ENCODE data around the gene CAMKV. TPM values are rescaled to one million over a fixed set of nuclear protein-coding genes. Genes with fewer than 3 reads are reported as not detected.
A peak's percentile ranks its signal among the peaks of the same experiment; 100 is the strongest.
"Not testable (repeated sequence)": the region's sequence is repeated elsewhere in the genome, so short reads cannot be mapped to it uniquely, and the experiment has no call there.

Gene CAMKV
- not detected in 2 replicates for total RNA-seq (2012; rRNA removed)

- Histone ChIP-seq H3K4me3 (ENCODE audit: low read length) (no peak within 1 kb of the TSS), H3K36me3 (ENCODE audit: insufficient read depth, low read length) (no peaks in the 10 kb centered on the region), H3K27me3 (ENCODE audit: control insufficient read depth, insufficient read depth, low read length) (peaks cover 78% of the 10 kb centered on the region), H3K9me3 (replicated peaks; ENCODE audit: low read length) (no peaks in the 10 kb centered on the region), H3K4me1 (ENCODE audit: control insufficient read depth, insufficient read depth, low read length) (peaks cover 7% of the 10 kb centered on the region), H3K4me2 (ENCODE audit: low read length) (peak within 1 kb of the TSS; percentile 62), H3K9ac (ENCODE audit: low read depth, low read length) (no peak within 1 kb of the TSS)
Measured at GRCh38 chr3:49869525-49870126, at the start of gene CAMKV. CAMKV (minus strand) TSS chr3:49869906; CDS start chr3:49862388, 7,518 bp downstream.

- H3K4me3 ChIP-seq (ENCODE audit: low read length); H3K4me2 ChIP-seq (ENCODE audit: low read length); H3K36me3 ChIP-seq (ENCODE audit: insufficient read depth, low read length); H3K9ac ChIP-seq (ENCODE audit: low read depth, low read length); H3K4me1 ChIP-seq (ENCODE audit: control insufficient read depth, insufficient read depth, low read length); H3K9me3 ChIP-seq (replicated peaks; ENCODE audit: low read length); H3K27me3 ChIP-seq (ENCODE audit: control insufficient read depth, insufficient read depth, low read length): not testable (repeated sequence)
Measured at GRCh38 chr3:49917806-49918590, 48.3 kb upstream of the CAMKV start.

DNA sequence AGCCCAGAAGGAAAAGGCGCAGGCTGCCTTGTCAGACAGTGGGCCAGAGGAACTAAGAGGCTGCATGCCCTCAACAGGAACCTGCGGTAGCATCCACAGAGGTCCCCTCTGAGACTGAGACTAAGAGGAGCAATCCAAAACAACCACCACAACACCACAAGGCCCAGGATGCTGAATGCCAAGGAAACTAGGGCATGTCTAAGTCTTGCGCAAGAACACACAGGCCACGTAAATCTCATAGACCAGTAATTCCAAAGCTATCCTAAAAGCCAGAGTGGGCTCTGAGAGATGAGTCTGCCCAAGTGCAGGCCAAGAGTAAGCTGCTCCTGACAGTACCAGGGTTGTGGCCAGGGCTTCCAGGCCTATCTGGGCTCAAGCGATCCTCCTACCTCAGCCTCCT is 47.0 kb upstream of the CAMKV start:
- H3K9me3 ChIP-seq (replicated peaks; ENCODE audit: low read length): no peaks in the 10 kb centered on the region
- no peak overlapping the region for H3K4me2 ChIP-seq (ENCODE audit: low read length)
- H3K9ac ChIP-seq (ENCODE audit: low read depth, low read length): no peak overlapping the region
- no peaks in the 10 kb centered on the region for H3K4me1 ChIP-seq (ENCODE audit: control insufficient read depth, insufficient read depth, low read length)
- H3K27me3 ChIP-seq (ENCODE audit: control insufficient read depth, insufficient read depth, low read length): no peaks in the 10 kb centered on the region
- no peak overlapping the region for H3K4me3 ChIP-seq (ENCODE audit: low read length)
- peaks cover 7% of the 10 kb centered on the region for H3K36me3 ChIP-seq (ENCODE audit: insufficient read depth, low read length)

GRCh38 chr3:49914906-49915305 is 45.2 kb upstream of the CAMKV start:
- H3K4me2 ChIP-seq (ENCODE audit: low read length): no peak overlapping the region
- no peak overlapping the region for H3K4me3 ChIP-seq (ENCODE audit: low read length)
- no peaks in the 10 kb centered on the region for H3K4me1 ChIP-seq (ENCODE audit: control insufficient read depth, insufficient read depth, low read length)
- no peaks in the 10 kb centered on the region for H3K27me3 ChIP-seq (ENCODE audit: control insufficient read depth, insufficient read depth, low read length)
- peaks cover 19% of the 10 kb centered on the region for H3K36me3 ChIP-seq (ENCODE audit: insufficient read depth, low read length)
- no peak overlapping the region for H3K9ac ChIP-seq (ENCODE audit: low read depth, low read length)
- H3K9me3 ChIP-seq (replicated peaks; ENCODE audit: low read length): no peaks in the 10 kb centered on the region

DNA sequence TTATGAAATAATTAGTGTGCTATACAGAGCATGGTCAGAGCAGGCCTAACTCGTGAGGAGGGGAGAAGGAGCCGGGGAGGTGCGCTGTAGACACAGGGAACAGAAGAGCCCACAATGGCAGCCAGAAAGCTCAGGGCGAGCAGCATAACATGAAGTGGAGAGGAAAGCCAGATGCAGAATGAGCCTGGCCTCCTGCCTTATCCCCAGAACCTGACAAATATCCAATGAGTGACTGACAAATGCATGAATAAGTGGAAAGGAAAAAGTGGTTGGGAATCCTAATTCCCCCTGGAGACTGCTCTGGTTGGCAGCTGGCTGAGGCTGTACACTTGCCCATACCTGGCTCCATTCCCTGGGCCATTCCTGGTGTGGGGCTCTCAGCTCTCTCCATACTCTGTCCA is 43.2 kb upstream of the CAMKV start:
- Histone ChIP-seq H3K4me3 (ENCODE audit: low read length) (no peak overlapping the region), H3K27me3 (ENCODE audit: control insufficient read depth, insufficient read depth, low read length) (no peaks in the 10 kb centered on the region), H3K9me3 (replicated peaks; ENCODE audit: low read length) (no peaks in the 10 kb centered on the region), H3K4me1 (ENCODE audit: control insufficient read depth, insufficient read depth, low read length) (no peaks in the 10 kb centered on the region), H3K9ac (ENCODE audit: low read depth, low read length) (no peak overlapping the region), H3K4me2 (ENCODE audit: low read length) (no peak overlapping the region), H3K36me3 (ENCODE audit: insufficient read depth, low read length) (peaks cover 28% of the 10 kb centered on the region)

GRCh38 chr3:49911611-49912010 is 41.9 kb upstream of the CAMKV start:
- Histone ChIP-seq H3K36me3 (ENCODE audit: insufficient read depth, low read length) (peaks cover 28% of the 10 kb centered on the region), H3K27me3 (ENCODE audit: control insufficient read depth, insufficient read depth, low read length) (no peaks in the 10 kb centered on the region), H3K9me3 (replicated peaks; ENCODE audit: low read length) (no peaks in the 10 kb centered on the region), H3K4me3 (ENCODE audit: low read length) (no peak overlapping the region), H3K9ac (ENCODE audit: low read depth, low read length) (no peak overlapping the region), H3K4me1 (ENCODE audit: control insufficient read depth, insufficient read depth, low read length) (peaks cover under 1% of the 10 kb centered on the region), H3K4me2 (ENCODE audit: low read length) (no peak overlapping the region)

GRCh38 chr3:49911124-49911420 is 41.4 kb upstream of the CAMKV start:
- Histone ChIP-seq H3K4me2 (ENCODE audit: low read length) (no peak overlapping the region), H3K4me3 (ENCODE audit: low read length) (no peak overlapping the region), H3K9me3 (replicated peaks; ENCODE audit: low read length) (no peaks in the 10 kb centered on the region), H3K27me3 (ENCODE audit: control insufficient read depth, insufficient read depth, low read length) (no peaks in the 10 kb centered on the region), H3K36me3 (ENCODE audit: insufficient read depth, low read length) (peaks cover 28% of the 10 kb centered on the region), H3K9ac (ENCODE audit: low read depth, low read length) (no peak overlapping the region), H3K4me1 (ENCODE audit: control insufficient read depth, insufficient read depth, low read length) (peaks cover 6% of the 10 kb centered on the region)

GRCh38 chr3:49910409-49911123 is 40.9 kb upstream of the CAMKV start:
- Histone ChIP-seq H3K4me1 (ENCODE audit: control insufficient read depth, insufficient read depth, low read length) (peaks cover 11% of the 10 kb centered on the region), H3K9me3 (replicated peaks; ENCODE audit: low read length) (no peaks in the 10 kb centered on the region), H3K9ac (ENCODE audit: low read depth, low read length) (no peak overlapping the region), H3K4me3 (ENCODE audit: low read length) (no peak overlapping the region), H3K4me2 (ENCODE audit: low read length) (no peak overlapping the region), H3K27me3 (ENCODE audit: control insufficient read depth, insufficient read depth, low read length) (no peaks in the 10 kb centered on the region), H3K36me3 (ENCODE audit: insufficient read depth, low read length) (peaks cover 28% of the 10 kb centered on the region)

DNA sequence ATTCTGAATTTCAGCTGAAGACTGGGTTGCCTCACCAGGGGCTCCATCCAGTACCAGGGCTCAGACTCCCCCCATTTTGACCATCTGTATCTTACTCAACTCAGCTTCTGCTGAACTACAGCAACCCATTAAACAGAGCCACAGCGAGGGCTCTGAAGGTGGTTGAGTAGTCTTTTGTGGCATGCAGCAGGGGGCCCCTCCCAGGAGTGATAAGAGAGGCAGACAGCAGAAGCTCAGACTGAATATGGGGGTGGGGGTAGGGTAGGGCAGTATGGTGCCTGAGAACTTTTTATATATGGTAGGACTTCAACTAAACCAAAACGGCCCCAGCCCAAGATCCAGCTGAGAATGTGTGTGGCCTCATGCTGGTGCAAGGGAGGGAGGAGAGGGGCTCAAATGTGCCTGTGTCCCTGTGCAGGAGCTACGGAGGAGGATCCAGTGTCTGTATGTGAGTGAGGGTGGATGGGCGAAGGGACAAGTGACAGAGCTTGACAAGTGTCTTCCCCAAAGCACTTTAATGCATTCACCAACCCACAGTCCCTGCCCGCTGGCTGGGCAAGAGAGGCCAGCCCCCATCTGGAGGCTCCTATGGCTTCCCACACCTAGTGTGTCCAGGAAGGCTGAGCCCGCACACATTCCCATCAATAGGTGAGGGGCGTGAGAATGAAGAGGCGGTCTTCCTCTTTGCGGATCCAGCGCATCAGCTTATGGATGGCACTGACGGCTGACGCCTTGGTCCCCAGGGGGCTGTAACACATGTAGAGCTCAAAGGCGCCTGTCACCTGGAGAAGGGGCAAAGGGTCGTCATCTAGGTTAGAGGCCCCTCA is 38.9 kb upstream of the CAMKV start:
- H3K36me3 ChIP-seq (ENCODE audit: insufficient read depth, low read length): peaks cover 28% of the 10 kb centered on the region
- no peak overlapping the region for H3K9ac ChIP-seq (ENCODE audit: low read depth, low read length)
- peaks cover 14% of the 10 kb centered on the region for H3K4me1 ChIP-seq (ENCODE audit: control insufficient read depth, insufficient read depth, low read length)
- no peak overlapping the region for H3K4me2 ChIP-seq (ENCODE audit: low read length)
- no peaks in the 10 kb centered on the region for H3K27me3 ChIP-seq (ENCODE audit: control insufficient read depth, insufficient read depth, low read length)
- no peaks in the 10 kb centered on the region for H3K9me3 ChIP-seq (replicated peaks; ENCODE audit: low read length)
- no peak overlapping the region for H3K4me3 ChIP-seq (ENCODE audit: low read length)

DNA sequence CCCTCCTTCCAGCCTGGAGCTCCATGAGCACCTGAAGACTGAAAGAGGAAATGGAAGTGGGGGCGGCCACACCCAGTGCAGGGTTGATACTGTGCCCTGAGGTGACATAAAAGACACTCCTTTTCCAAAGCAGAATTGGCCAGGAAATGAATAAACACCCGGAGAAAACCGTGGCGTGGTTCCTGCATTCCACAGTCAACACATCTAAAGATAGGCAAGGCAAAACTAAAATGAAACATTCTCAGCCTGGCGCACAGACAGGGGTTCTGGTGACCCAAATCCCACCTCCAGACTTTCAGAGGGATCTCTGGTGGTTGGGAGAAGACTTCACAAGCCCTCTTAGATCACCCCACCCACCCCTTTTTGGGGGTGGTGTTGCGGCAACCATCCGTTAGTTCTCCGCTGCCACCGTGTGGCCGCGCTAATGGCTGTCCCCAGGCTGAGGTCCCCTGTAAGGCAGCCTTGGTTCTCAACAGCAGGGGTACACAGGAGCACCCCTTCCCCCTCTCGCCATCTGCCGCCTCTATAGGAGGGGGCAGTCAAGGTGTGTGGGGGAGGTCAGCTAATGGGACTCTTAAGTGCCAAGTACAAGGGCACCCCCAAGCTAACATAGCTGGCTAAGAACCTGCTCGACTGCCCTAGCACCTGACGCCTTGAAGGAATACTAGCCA is 36.5 kb upstream of the CAMKV start:
- Histone ChIP-seq H3K9ac (ENCODE audit: low read depth, low read length) (no peak overlapping the region), H3K4me3 (ENCODE audit: low read length) (peak overlapping the region; percentile 54)

GRCh38 chr3:49904448-49904847 is 34.7 kb upstream of the CAMKV start:
- H3K4me1 ChIP-seq (ENCODE audit: control insufficient read depth, insufficient read depth, low read length): peaks cover 30% of the 10 kb centered on the region
- not testable (repeated sequence) for H3K9me3 ChIP-seq (replicated peaks; ENCODE audit: low read length); H3K4me2 ChIP-seq (ENCODE audit: low read length); H3K4me3 ChIP-seq (ENCODE audit: low read length); H3K27me3 ChIP-seq (ENCODE audit: control insufficient read depth, insufficient read depth, low read length); H3K9ac ChIP-seq (ENCODE audit: low read depth, low read length); H3K36me3 ChIP-seq (ENCODE audit: insufficient read depth, low read length)

More for the DNA sequence above, 36.5 kb upstream of the CAMKV start:
- Histone ChIP-seq H3K4me2 (ENCODE audit: low read length) (peak overlapping the region; percentile 73), H3K9me3 (replicated peaks; ENCODE audit: low read length) (no peaks in the 10 kb centered on the region), H3K4me1 (ENCODE audit: control insufficient read depth, insufficient read depth, low read length) (peaks cover 16% of the 10 kb centered on the region), H3K36me3 (ENCODE audit: insufficient read depth, low read length) (peaks cover 17% of the 10 kb centered on the region), H3K27me3 (ENCODE audit: control insufficient read depth, insufficient read depth, low read length) (no peaks in the 10 kb centered on the region)
